GM12878 (cell line): ENCODE results near the gene PPL. TPM values are rescaled to one million over a fixed set of nuclear protein-coding genes. Genes with fewer than 3 reads are reported as not detected.

ENCODE experiments used
- ATAC-seq: fragments of 200-7000 bp; cut with Tn5 transposase; 3 replicates; pipeline ENCODE4 v1.9.1; 2020; ENCODE audit warnings: mild to moderate bottlenecking, moderate library complexity
- BruUV-seq: library from RNA; stranded (reverse); fragments of 400-500 nt; replicated peaks from 2 replicates; lab custom pipeline; 2021; lab: Mats Ljungman, UMichigan
- CTCF ChIA-PET: fragments of 300-600 bp; sonication (Branson Sonifier 250); formaldehyde crosslinking; extraction: SDS; loops from one replicate; lab custom pipeline; 2021; ENCODE audit warnings: inconsistent platforms; lab: Yijun Ruan, JAX
- POLR2A ChIA-PET: fragments of 350-600 bp; formaldehyde crosslinking; extraction: SDS; loops from one replicate; lab custom pipeline; 2021; ENCODE audit warnings: inconsistent platforms; lab: Charles Lee
- RAD21 ChIA-PET: fragments of 300-600 bp; sonication (Branson Sonifier 250); formaldehyde crosslinking; loops from one replicate; lab custom pipeline; 2023; ENCODE audit warnings: antibody characterized with exemption; ENCODE audit not compliant: unreplicated experiment; lab: Charles Lee
- SMC1A ChIA-PET: fragments of 300-600 bp; sonication (Branson Sonifier 250); formaldehyde crosslinking; loops from one replicate; lab custom pipeline; 2023; ENCODE audit not compliant: unreplicated experiment, uncharacterized antibody; lab: Charles Lee
- DNase-seq: peaks from one replicate; pipeline ENCODE4 v3.0.0-alpha.2; 2011; ENCODE audit warnings: low read depth, low spot score
- FAIRE-seq: peaks from 3 replicates; lab custom pipeline; 2011; peaks lifted over from hg19 to GRCh38; lab: Jason Lieb, UNC
- H2AFZ ChIP-seq: 2 replicates; pipeline ENCODE4 v1.6.0; 2011; ENCODE audit warnings: low read depth, low read length, control low read depth; ENCODE audit not compliant: control insufficient read depth
- H3K27ac ChIP-seq: 2 replicates; pipeline ENCODE4 v1.5.1; 2011; ENCODE audit warnings: control low read depth; ENCODE audit not compliant: control insufficient read depth, insufficient read depth
- H3K27me3 ChIP-seq, 2 experiments: replicated peaks in 1 of 2; 2 replicates each; pipeline versions ENCODE4 v1.6.0 to v1.6.1; 2011; ENCODE audit warnings: low read length in 1 of 2; ENCODE audit not compliant: control insufficient read depth in 2 of 2, insufficient read depth in 2 of 2
- H3K36me3 ChIP-seq, 2 experiments: 2 replicates each; pipeline ENCODE4 v1.5.1; 2011; ENCODE audit warnings: low read length in 1 of 2; ENCODE audit not compliant: control insufficient read depth in 2 of 2, insufficient read depth in 2 of 2
- H3K4me1 ChIP-seq: 2 replicates; pipeline ENCODE4 v1.6.1; 2011; ENCODE audit warnings: mild to moderate bottlenecking, low read length, moderate library complexity, mixed read lengths; ENCODE audit not compliant: control insufficient read depth, insufficient read depth
- H3K4me2 ChIP-seq: 2 replicates; pipeline ENCODE4 v1.6.0; 2011; ENCODE audit warnings: control low read depth; ENCODE audit not compliant: control insufficient read depth, insufficient read depth
- H3K4me3 ChIP-seq: fragments of 200-600 bp; sonication (generic); 2 replicates; pipeline ENCODE4 v1.5.1; 2016
- H3K79me2 ChIP-seq: 2 replicates; pipeline ENCODE4 v1.6.0; 2011; ENCODE audit warnings: low read length; ENCODE audit not compliant: control insufficient read depth, insufficient read depth
- H3K9ac ChIP-seq: 2 replicates; pipeline ENCODE4 v1.8.0; 2011; ENCODE audit warnings: low read length, control low read depth, mixed read lengths; ENCODE audit not compliant: control insufficient read depth, insufficient read depth
- H3K9me3 ChIP-seq: replicated peaks from 3 replicates; pipeline ENCODE4 v1.5.1; 2011; ENCODE audit warnings: mild to moderate bottlenecking, low read length; ENCODE audit not compliant: control insufficient read depth, insufficient read depth
- H4K20me1 ChIP-seq: 2 replicates; pipeline ENCODE4 v1.6.0; 2011; ENCODE audit not compliant: control insufficient read depth, insufficient read depth
- CBFB ChIP-seq: IDR thresholded peaks from 2 replicates; pipeline ENCODE4 v1.6.1; 2016; ENCODE audit warnings: antibody characterized with exemption, low read depth
- ESRRA ChIP-seq: IDR thresholded peaks from 2 replicates; pipeline ENCODE4 v1.6.1; 2012; ENCODE audit warnings: mild to moderate bottlenecking, low read length, improper control_type of control experiment
- FOS ChIP-seq: IDR thresholded peaks from 3 replicates; pipeline ENCODE4 v1.6.1; 2011; ENCODE audit warnings: borderline replicate concordance; ENCODE audit not compliant: insufficient read length; ENCODE audit errors: extremely low read depth
- HDGF ChIP-seq: fragments of 450-650 bp; IDR thresholded peaks from 2 replicates; pipeline ENCODE4 v1.6.1; 2016; ENCODE audit warnings: antibody characterized with exemption
- NFYA ChIP-seq: IDR thresholded peaks from 2 replicates; pipeline ENCODE4 v1.6.1; 2011; ENCODE audit warnings: low read depth, mild to moderate bottlenecking, low read length, improper control_type of control experiment, borderline replicate concordance
- RUNX3 ChIP-seq: IDR thresholded peaks from 2 replicates; pipeline ENCODE4 v1.6.1; 2012; ENCODE audit warnings: low read length, inconsistent platforms
- STAT1 ChIP-seq: fragments of 450-650 bp; conservative IDR thresholded peaks from 2 replicates; pipeline ENCODE4 v1.6.1; 2014; ENCODE audit warnings: antibody characterized with exemption, mild to moderate bottlenecking
- SUPT20H ChIP-seq: IDR thresholded peaks from 2 replicates; pipeline ENCODE4 v1.6.1; 2011; ENCODE audit warnings: low read depth, mild to moderate bottlenecking, low read length, moderate library complexity, borderline replicate concordance; ENCODE audit not compliant: control insufficient read depth
- WGBS: methylation state at CpG from one replicate; pipeline ENCODE4 v1.1.6; 2016; ENCODE audit warnings: low lambda C conversion rate; ENCODE audit not compliant: insufficient replicate concordance, insufficient coverage; ENCODE audit errors: missing lambda C conversion rate; 5-methylcytosine and 5-hydroxymethylcytosine counted together
- in situ Hi-C: fragments of 300-500 bp; cut with MboI; formaldehyde crosslinking; loops from 9 replicates; pipeline ENCODE4 v1.14.3; 2018; ENCODE audit warnings: mixed read lengths
- intact Hi-C: fragments of 100-400 bp; cut with micrococcal nuclease; formaldehyde crosslinking; loops from one replicate; pipeline ENCODE4 v1.14.2; 2022; ENCODE audit not compliant: unreplicated experiment
- polyA plus RNA-seq, 11 experiments: library from polyadenylated mRNA; depleted of rRNA in 4 of 11; unstranded in 6 of 11; stranded (reverse) in 5 of 11; fragments of >200 nt; fragmentation: Nextera tagmentation in 4 of 11; fragmentation: Illumina TruSeq in 1 of 11; extraction: Ambion mirVana in 4 of 11; extraction: Trizol in 1 of 11; gene quantifications; 1 replicate in 1 of 11; 2 replicates in 10 of 11; pipeline versions ENCODE4 v1.2.1 to v1.2.3, GENCODE V29; 2011 to 2016; ENCODE audit warnings: inconsistent platforms in 2 of 11, missing spikeins in 2 of 11, low read depth in 1 of 11
- total RNA-seq, 4 experiments: library from RNA; depleted of rRNA in 3 of 4; stranded (reverse); fragments of >200 nt in 3 of 4; fragmentation: Illumina TruSeq in 1 of 4; extraction: Trizol in 1 of 4; gene quantifications; 2 replicates each; pipeline versions ENCODE4 v1.2.1 to v1.2.3, GENCODE V29; 2013 to 2021
- TF ChIP-seq, protein P1 (sequence below): IDR thresholded peaks from 2 replicates; pipeline ENCODE4 v1.6.1; 2012; ENCODE audit warnings: improper control_type of control experiment, low read depth, low read length; ENCODE audit not compliant: insufficient replicate concordance

Gene PPL
- total and polyA plus RNA-seq, 10 of the 15 experiments (the other 5 are each of a cell fraction or from before 2014, with no cell fraction given), result 0.03 to 0.47 (median 0.05) TPM; not detected in 2

DNA sequence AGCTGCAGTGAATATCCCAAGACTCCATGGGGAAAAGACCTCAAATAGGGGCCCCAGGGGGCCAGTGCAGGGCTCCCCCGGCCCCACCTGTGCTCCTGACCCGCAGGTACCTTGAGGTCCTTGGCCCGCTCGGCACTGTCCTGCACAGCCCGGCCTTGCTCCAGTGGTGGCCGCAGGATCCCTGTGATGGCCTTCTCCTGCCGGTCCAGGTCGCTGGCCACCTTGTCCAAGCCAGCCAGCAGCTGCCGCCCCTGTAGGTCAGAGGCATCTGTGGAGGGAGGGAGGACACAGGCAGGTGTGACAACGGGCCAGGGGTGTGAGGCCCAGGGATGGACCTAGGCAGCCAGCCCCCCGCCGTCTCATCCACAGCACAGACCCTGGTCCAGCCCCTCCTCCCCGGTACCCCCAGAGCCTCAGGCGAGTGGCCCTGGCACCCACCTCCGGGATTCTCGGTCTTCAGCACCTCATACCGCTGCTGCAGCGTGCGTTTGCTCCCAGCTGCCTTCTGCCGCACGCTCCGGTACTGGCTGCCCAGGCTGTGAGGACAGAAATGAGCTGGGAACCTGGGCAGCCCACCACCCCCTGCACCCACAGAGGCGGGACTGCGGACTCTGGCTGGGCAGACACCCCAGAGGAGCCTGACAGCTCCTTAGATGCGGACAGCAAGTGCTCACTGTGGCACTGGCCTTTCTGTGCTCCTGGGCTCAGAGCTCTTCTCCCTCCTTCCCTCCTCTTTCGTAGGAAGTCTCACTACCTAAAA is 43.7 kb downstream of the PPL start:
- in situ Hi-C loops (no loop called here), intact Hi-C loops (no loop called here)
- ChIA-PET POLR2A (no interaction called here), SMC1A (no interaction called here), RAD21 (no interaction called here), CTCF (no interaction called here)
- BruUV-seq, result no TSS peak
- no peaks in the 10 kb centered on the region for H4K20me1 ChIP-seq
- no peak for ATAC-seq
- no peaks in the 10 kb centered on the region for H3K4me1 ChIP-seq
- H3K4me2 ChIP-seq, result no peak overlapping the region
- H3K9me3 ChIP-seq, result no peaks in the 10 kb centered on the region
- no peaks in the 10 kb centered on the region for H3K27me3 ChIP-seq
- no peak overlapping the region for H3K4me3 ChIP-seq
- no peak for TF ChIP-seq SUPT20H
- no peak for TF ChIP-seq STAT1
- no peak for TF ChIP-seq RUNX3
- TF ChIP-seq CBFB, result no peak
- TF ChIP-seq, protein P1, sequence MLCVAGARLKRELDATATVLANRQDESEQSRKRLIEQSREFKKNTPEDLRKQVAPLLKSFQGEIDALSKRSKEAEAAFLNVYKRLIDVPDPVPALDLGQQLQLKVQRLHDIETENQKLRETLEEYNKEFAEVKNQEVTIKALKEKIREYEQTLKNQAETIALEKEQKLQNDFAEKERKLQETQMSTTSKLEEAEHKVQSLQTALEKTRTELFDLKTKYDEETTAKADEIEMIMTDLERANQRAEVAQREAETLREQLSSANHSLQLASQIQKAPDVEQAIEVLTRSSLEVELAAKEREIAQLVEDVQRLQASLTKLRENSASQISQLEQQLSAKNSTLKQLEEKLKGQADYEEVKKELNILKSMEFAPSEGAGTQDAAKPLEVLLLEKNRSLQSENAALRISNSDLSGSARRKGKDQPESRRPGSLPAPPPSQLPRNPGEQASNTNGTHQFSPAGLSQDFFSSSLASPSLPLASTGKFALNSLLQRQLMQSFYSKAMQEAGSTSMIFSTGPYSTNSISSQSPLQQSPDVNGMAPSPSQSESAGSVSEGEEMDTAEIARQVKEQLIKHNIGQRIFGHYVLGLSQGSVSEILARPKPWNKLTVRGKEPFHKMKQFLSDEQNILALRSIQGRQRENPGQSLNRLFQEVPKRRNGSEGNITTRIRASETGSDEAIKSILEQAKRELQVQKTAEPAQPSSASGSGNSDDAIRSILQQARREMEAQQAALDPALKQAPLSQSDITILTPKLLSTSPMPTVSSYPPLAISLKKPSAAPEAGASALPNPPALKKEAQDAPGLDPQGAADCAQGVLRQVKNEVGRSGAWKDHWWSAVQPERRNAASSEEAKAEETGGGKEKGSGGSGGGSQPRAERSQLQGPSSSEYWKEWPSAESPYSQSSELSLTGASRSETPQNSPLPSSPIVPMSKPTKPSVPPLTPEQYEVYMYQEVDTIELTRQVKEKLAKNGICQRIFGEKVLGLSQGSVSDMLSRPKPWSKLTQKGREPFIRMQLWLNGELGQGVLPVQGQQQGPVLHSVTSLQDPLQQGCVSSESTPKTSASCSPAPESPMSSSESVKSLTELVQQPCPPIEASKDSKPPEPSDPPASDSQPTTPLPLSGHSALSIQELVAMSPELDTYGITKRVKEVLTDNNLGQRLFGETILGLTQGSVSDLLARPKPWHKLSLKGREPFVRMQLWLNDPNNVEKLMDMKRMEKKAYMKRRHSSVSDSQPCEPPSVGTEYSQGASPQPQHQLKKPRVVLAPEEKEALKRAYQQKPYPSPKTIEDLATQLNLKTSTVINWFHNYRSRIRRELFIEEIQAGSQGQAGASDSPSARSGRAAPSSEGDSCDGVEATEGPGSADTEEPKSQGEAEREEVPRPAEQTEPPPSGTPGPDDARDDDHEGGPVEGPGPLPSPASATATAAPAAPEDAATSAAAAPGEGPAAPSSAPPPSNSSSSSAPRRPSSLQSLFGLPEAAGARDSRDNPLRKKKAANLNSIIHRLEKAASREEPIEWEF, result no peak
- no peak for TF ChIP-seq FOS
- no peak for TF ChIP-seq NFYA
- no peak for TF ChIP-seq ESRRA
- no peak for TF ChIP-seq HDGF
- no peak for DNase-seq
- H3K36me3 ChIP-seq, result no peaks in the 10 kb centered on the region
- H3K27ac ChIP-seq, result no peak overlapping the region
- H2AFZ ChIP-seq, result no peak overlapping the region
- no peak overlapping the region for H3K9ac ChIP-seq
- WGBS, result 78% methylated on average over 26 of the region's 26 CpGs
- H3K79me2 ChIP-seq, result no peaks in the 10 kb centered on the region
- FAIRE-seq, result no peak
